Adipose tissue (tissue), 3 donors: ENCODE data around the gene TPST1. TPM values are rescaled to one million over a fixed set of nuclear protein-coding genes. Genes with fewer than 3 reads are reported as not detected.
"Not testable (repeated sequence)": the region's sequence is repeated elsewhere in the genome, so short reads cannot be mapped to it uniquely, and the experiment has no call there.

ENCODE experiments used
- H3K27ac ChIP-seq: one replicate; pipeline ENCODE4 v1.5.1; 2013; ENCODE audit warnings: low read depth, low read length
- WGBS, 3 donors: extraction: QIAGEN DNeasy Blood & Tissue Kit; methylation state at CpG; one replicate each; pipeline ENCODE4 v1.1.7; 2013; 5-methylcytosine and 5-hydroxymethylcytosine counted together
- polyA plus RNA-seq, 3 donors: library from polyadenylated mRNA; stranded (reverse); fragments of 200-250 nt; gene quantifications; one replicate each; pipeline ENCODE4 v1.2.3, GENCODE V29; 2013
- donor health status: healthy with polysubstance abuse.
- donor health status: Bipolar disorder and iron deficiency.
- donor health status: healthy.

Gene TPST1
- polyA plus RNA-seq, 3 donors: 4.6 to 16.4 (median 11.8) TPM

DNA sequence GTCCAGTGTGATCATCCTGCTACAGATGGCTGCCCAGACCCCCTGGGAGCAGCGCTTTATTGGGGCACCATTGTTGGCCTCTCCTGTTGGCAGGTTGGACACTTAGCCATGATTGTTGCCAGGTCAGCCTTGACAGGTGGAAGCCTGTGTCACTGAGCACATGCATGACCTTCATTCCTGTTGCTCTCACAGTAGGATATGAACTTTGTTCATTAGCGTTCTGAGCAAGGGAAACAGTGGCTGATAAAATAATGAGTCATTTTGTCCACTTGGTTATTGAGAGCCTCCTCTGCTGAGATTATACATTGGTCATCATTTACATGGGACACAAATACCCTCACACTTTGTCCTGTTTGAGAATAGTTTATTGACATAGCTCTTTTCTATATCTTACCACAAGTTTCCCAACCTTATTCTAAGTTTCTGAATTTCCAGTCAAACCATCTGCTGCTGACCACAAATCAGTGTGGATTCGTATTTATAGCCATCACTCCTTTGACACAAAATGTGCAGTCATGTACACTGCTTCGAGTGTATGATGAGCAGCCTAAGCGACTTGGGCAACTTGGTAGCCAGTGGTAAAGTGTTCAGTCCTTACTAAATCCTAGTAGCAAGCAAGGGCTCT lies 102.6 kb downstream of the TPST1 start:
- 71 to 86% (median 84%) methylated on average over 5 of the region's 5 CpGs for WGBS, 3 donors
- H3K27ac ChIP-seq: no peak overlapping the region

DNA sequence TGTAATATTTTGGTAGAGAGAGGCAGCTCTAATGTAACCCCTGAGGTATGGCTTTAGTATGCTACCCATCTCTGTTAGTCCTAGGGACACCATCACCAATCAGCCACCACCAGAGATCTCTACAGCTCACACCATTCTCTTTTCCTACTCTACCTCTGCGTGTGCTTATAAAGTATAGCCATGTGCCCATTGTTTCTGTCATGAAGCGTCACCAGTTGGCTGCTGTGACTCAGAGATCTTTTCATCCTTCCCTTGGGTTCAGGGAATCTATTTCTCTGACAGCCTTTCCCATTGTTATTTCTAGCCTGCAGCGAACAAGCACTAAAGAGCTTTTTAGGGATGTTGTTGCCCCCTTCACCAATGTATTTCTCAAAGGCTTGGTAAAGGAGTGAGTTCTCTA lies 103.3 kb downstream of the TPST1 start:
- H3K27ac ChIP-seq: no peak overlapping the region
- 97 to 100% (median 97%) methylated on average over 3 of the region's 3 CpGs for WGBS, 3 donors

DNA sequence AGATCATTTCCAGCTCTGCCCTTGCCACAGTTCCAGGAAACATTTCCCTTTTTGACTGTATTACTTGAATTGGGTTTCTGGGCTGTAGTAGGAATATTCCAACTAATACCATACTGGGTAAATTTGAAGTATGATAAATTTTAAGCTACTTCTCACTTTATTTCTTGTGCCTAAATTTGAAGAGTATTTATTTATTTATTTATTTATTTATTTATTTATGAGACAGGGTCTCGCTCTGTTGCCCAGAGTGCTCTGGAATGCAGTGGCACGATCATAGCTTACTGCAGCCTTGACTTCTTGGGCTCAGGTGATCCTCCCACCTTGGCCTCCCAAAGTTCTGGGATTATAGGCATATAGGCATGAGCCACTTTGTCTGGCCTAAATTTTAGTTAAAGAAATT lies 105.5 kb downstream of the TPST1 start:
- WGBS, 3 donors: 96 to 100% (median 96%) methylated on average over 2 of the region's 2 CpGs
- no peak overlapping the region for H3K27ac ChIP-seq

DNA sequence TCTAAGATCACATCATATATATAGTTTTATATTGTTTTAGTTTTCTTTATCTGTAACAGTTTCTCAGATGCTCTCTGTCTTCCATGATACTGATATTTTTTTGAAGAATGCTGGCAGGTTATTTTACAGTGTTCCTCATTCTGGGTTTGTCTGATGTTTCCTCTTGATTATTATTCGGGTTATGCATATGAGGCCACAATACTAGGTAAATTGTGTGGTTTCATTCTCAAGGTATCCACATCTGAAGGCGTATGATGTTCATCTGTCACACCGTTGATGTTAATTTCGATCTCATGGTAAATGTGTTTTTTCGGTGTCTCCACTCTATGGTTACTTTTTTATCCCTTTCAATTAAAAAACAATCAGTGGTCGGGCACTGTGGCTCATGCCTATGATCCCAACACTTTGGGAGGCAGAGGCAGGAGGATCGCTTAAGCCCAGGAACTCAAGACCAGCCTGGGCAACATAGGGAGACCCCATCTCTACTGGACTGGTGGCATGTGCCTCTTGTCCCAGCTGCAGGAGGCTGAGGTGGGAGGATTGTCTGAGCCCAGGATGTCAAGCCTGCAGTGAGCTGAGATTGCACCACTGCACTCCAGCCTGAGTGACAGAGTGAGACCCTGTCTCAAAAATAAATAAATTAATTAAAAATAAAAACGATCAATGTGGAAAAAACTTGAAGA lies 108.9 kb downstream of the TPST1 start:
- 69 to 90% (median 76%) methylated on average over 8 of the region's 8 CpGs for WGBS, 3 donors
- H3K27ac ChIP-seq: no peak overlapping the region

DNA sequence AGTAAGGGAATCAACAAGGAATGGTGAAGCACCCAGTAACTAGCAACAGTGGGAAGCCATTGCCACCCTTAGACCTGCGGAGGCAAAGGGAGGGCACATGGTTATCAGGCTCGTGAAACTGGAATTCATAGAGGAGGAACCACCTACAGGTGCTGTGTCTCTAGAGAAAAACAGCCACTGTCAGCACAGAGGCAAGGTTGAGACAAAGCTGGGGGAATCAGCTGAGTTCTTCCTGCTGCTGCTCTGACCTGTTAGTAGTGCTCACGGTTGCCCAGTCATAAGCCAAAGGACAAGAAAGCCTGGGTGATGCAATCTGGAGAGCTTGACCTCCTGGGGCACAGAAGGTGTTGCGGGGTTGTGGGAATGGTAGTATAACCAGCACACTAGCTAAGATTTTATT lies 110.1 kb downstream of the TPST1 start:
- no peak overlapping the region for H3K27ac ChIP-seq
- WGBS, 3 donors: 64 to 91% (median 77%) methylated on average over 4 of the region's 4 CpGs

DNA sequence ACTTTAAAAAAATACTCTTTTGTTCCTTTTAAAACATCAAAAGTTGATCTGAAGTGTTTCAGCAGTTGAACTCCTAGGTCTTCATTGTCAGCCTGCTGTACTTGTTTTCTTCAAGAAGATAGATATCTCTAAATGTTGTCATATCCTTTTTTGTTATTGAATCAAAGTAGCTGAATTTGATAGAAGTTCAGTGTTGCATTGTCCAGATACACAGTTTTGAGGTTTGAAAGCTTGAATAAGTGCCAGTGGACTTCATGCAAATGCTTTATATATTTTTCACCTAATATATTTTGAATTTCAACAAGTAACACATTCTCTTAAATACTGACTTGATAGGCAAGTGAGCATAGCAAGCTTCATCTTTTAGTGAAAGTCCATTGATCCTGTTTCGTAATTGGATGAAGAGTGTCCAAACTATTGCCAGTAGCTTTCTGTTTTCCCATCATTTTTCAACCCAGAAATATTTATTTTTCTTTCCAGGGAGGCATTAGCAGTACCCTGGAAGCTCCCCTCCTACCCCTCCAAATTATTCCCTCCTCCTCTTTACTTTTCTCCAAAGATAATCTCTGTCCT lies 114.4 kb downstream of the TPST1 start:
- no peak overlapping the region for H3K27ac ChIP-seq
- WGBS, 3 donors: 85 to 94% (median 88%) methylated on average over 1 of the region's 1 CpG

DNA sequence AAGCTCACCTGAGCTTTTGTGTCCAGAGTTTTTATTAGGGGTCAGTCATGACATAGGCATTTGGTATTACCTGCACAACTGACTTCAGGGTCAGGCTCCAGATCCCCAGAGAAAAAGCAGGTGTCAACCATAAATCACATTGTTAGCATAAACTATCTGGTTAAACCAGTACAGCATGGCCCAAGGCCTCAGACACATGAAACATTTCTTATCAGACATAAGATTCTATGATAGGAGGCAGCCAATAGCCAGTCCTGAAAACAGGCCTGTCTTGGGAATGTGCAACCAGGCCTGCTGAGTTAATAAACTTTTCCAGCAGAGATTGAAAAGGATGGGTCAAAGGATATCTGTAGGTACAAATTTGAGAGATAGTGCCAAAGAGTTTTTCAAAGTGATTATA lies 116.1 kb downstream of the TPST1 start:
- no peak overlapping the region for H3K27ac ChIP-seq

DNA sequence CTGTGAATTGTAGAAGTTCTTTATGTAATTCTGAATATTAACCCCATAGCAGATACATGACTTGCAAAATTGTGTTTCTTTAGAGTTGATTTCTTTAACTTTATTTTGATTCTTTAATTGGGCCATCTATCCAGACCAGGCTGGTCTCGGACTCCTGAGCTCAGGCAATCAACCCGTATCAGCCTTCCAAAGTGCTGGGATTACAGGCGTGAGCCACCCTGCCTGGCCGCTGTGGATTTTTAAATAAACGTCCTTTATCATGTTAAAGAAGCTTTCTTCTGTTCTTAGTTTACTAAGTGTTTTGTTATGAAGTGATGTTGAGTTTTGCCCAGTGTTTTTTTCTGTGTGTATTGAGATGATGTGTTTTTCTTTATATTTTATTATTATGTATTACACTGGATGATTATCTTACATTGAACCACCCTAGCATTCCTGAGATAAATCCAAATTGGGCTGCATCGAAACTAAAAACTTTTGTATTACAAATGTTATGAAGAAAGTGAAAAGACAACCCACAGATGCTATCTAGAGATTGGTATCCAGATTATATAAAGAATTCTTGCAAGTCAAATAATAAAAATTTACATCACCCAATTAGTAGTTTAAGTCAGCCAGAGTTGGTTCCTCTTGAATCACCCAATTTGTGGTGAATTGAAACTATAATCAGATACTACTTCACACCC lies 118.1 kb downstream of the TPST1 start:
- 86 to 89% (median 86%) methylated on average over 6 of the region's 6 CpGs for WGBS, 3 donors
- H3K27ac ChIP-seq: no peak overlapping the region

DNA sequence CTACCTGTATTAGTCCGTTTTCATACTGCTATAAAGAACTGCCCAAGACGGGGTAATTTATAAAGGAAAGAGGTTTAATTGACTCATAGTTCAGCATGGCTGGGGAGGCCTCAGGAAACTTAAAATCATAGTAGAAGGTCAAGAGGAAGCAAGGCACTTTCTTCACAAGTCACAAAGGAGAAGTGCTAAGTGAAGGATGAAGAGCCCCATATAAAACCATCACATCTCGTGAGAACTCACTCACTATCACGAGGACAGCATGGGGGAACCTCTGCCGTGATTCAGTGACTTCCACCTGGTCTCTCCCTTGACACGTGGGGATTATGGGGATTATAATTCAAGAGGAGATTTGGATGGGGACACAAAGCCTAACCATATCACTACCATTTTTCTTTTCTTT lies 119.9 kb downstream of the TPST1 start:
- 61 to 90% (median 76%) methylated on average over 6 of the region's 6 CpGs for WGBS, 3 donors
- not testable (repeated sequence) for H3K27ac ChIP-seq

DNA sequence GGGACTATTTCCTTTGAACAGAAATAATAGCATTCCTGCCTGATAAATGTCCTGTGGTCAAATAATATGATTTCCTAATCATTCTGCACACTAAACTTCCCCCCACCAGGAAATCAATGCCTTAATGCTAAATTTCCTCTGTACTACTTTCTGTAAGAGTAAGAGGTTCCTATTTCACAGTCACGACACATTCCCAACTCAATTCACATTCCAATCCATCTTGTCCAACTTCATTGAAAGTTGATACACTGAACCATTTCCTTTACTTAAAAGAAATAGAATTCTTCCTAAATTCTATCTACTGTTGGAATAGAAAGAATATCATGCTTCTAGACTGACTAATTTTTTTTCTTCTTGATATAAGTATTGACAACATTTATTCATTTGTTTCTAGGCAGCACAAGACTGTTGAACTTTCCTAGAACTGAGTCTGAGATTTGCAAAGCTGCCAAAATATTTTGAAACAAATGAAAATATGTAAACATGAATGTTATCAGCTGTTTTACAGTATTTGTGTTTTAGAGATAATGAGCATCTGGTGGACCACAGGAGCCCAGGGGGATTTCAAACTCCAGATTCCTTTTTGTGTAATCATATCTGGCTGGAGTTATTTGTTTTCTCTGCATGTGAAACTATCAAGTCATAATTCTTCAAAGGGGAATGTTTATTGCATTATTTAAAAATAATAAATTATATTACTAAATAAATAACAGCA lies 121.5 kb downstream of the TPST1 start:
- WGBS, 3 donors: 32 to 66% (median 34%) methylated on average over 1 of the region's 1 CpG
- no peak overlapping the region for H3K27ac ChIP-seq

DNA sequence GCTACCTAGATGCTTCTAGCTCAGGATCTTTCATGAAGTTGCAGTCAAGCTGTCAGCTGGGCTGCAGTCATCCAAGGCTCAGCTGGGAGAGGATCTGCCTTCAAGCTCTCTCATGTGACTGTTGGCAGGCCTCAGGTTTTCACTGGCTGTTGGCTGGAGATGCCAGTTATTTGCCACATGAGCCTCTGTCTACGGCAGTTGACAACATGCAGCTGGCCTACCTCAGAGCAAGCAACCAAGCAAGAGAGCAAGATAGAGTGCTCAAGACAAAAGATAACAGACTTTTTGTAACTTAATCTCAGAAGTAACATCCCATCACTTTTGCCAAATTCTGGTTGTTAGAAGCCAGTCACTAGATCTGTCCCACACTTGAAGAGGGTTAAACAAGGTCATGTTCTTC lies 125.8 kb downstream of the TPST1 start:
- H3K27ac ChIP-seq: no peak overlapping the region
- 45 to 61% (median 50%) methylated on average over 1 of the region's 1 CpG for WGBS, 3 donors

DNA sequence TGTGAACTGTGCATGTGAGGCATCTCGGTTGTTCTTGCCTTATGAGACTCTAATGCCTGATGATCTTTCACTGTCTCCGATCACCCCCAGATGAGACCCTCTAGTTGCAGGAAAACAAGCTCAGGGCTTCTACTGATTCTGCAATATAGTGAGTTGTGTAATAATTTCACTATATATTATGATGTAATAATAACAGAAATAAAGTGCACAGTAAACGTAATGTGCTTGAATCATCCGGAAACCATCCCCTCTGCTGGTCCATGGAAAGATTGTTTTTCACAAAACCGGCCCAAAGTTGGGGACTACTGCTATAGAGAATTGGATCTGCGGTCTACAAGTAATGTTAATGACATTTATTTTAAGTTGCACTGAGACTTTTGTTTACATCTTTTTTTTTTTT lies 126.7 kb downstream of the TPST1 start:
- WGBS, 3 donors: 64 to 95% (median 84%) methylated on average over 6 of the region's 6 CpGs
- H3K27ac ChIP-seq: no peak overlapping the region

DNA sequence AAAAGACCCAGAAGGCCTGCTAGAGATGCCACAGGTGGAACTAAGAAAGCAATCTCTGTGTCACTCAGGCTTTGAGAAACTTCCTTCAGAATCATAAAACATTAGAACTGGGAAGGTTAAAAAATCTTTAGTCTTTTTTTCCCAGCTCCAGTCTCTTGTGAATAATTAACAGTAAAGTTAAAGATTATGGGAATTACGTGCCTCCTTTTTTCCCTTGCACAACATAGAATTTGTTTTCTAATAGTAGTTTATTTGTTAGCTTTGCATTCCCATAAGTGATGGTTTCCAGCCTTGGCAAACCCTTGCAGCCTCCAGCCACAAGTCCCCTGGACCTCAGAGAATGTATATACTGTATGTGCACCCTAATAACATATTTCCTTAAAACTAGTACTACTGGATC lies 128.3 kb downstream of the TPST1 start:
- WGBS, 3 donors: 38 to 92% (median 84%) methylated on average over 1 of the region's 1 CpG
- no peak overlapping the region for H3K27ac ChIP-seq

DNA sequence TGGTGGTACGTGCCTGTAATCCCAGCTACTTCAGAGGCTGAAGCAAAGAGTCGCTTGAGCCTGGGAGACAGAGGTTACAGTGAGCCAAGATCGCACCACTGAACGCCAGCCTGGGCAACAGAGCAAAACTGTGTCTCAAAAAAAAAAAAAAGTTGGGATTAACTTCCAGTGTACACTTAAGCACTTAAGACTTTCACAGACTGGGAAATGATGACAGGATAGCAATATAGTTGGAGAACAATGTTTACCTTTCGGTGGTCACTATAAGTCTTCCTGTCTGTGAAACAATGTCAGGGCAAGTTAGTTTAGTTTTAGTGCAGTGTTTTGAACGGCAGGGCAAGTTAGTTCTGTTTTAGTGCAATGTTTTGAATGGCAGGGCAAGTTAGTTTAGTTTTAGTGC lies 130.2 kb downstream of the TPST1 start:
- 86 to 89% (median 89%) methylated on average over 6 of the region's 6 CpGs for WGBS, 3 donors

DNA sequence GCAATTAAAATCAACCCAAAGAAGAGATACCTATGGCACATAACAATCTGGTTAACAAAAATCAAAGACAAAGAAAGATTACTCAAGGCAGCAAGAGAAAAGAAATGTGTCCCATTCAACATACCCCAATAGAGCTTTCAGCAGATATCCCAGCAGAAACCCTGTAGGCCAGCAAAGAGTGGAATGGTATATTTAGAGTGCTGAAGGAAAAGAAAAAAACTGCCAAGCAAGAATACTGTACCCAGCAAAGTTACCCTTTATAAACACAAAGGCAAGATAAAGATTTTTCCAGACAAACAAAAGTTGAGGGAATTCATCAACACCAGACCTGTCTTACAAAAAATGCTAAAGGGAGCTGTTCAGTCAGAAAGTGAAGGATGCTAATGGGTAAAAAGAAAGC lies 131.6 kb downstream of the TPST1 start:
- no peak overlapping the region for H3K27ac ChIP-seq

More for the DNA sequence above, 130.2 kb downstream of the TPST1 start:
- H3K27ac ChIP-seq: no peak overlapping the region

DNA sequence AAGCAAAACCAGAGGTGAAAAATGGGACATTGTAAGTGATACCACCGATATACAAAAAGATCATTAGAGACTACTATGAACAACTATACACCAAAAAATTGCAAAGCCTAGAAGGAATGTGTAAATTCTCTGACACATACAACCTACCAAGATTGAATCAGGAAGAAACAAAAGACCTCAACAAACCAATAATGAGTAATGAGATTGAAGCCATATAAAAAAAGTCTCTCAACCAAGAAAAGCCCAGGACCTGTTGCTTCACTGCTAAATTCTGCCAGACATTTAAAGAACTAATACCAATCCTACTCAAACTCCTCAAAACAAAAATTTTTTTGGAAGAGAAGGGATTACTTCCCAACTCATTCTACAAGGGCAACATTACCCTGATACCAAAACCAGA lies 134.0 kb downstream of the TPST1 start:
- H3K27ac ChIP-seq: no peak overlapping the region
- WGBS, 3 donors: 90 to 100% (median 94%) methylated on average over 1 of the region's 1 CpG

DNA sequence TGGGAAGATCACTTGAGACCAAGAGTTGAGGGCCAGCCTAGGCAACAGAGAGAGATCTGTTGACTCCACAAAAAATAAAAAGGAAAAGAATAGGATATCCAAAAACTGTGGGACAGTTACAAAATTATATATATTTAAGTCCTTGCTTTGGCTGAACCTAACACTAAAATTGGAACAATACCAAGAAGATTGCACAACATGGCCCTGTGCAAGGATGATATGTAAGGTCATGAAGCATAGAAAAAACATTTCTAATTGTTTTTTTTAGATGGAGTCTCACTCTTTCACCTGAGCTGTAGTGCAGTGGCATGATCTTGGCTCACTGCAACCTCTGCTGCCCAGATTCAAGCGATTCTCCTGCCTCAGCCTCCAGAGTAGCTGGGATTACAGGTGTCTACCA lies 139.0 kb downstream of the TPST1 start:
- WGBS, 3 donors: 93 to 97% (median 94%) methylated on average over 1 of the region's 1 CpG
- no peak overlapping the region for H3K27ac ChIP-seq

DNA sequence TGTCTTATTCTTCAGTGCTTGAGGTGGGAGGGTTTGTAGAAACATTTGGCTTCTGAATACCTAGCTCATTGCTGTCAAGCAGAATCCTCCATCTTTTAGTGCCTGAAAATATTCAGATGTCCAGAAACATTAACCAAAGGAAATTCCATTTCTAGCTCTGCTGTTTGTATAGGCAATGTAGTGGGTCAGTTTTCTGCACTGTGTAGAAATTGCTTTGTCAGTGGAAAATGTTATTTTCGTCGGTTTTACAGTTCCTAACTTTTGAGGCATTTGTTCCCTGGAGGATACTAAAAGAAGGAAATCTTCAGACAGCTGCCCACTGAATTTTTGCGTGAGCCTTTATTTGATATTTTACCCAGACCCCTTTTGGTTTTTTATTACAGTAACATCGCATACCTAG lies 143.4 kb downstream of the TPST1 start:
- no peak overlapping the region for H3K27ac ChIP-seq
- WGBS, 3 donors: 13 to 43% (median 19%) methylated on average over 4 of the region's 4 CpGs

DNA sequence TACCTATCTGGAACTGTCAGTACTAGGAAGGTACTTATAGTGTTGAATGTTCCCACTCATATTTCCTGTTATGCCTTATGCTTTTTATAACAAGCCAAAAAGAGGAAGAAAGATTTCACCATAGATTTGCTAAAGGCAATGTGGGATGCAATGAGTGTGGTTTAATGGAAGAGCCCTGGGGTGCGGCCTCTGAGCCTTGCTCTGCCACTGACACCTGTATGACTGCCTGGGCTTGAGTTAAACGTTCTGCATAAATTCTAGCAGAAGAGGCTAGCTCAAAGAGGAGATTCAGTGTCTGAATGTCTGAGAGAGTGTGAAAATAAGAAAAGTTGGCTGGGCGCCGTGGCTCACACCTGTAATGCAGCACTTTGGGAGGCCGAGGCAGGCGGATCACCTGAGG lies 143.8 kb downstream of the TPST1 start:
- H3K27ac ChIP-seq: no peak overlapping the region
- 67 to 87% (median 71%) methylated on average over 6 of the region's 6 CpGs for WGBS, 3 donors
